ENCODE results near the gene CTSS.
"Not testable (repeated sequence)": the region's sequence is repeated elsewhere in the genome, so short reads cannot be mapped to it uniquely, and the experiment has no call there.

- not testable (repeated sequence) for TF ChIP-seq CTCF (IDR thresholded peaks at IDR 0.05 in 8 of 11, conservative IDR thresholded peaks at IDR 0.05 in 3 of 11); POLR2AphosphoS5 (IDR thresholded peaks at IDR 0.05); POLR2A (IDR thresholded peaks at IDR 0.05)
Measured at GRCh38 chr1:150709031-150709430, 56.5 kb downstream of the CTSS start.
